SK-N-SH (cell line): Measurements from ENCODE around the gene SLC40A1. TPM values are rescaled to one million over a fixed set of nuclear protein-coding genes. Genes with fewer than 3 reads are reported as not detected.

Experiments used
- CTCF ChIA-PET: fragments of 300-600, 350-600 bp; formaldehyde crosslinking; extraction: SDS; loops from one replicate; lab custom pipeline; 2021; lab: Yijun Ruan, JAX
- POLR2A ChIA-PET: fragments of 350-600 bp; sonication (Branson Sonifier 250); formaldehyde crosslinking; extraction: SDS; loops from one replicate; lab custom pipeline; 2020; ENCODE audit warnings: antibody characterized with exemption, inconsistent platforms; lab: Yijun Ruan, JAX
- DNase-seq: peaks from one replicate; pipeline ENCODE4 v3.0.0; 2012
- H2AFZ ChIP-seq: fragments of 200-600 bp; sonication (generic); 2 replicates; pipeline ENCODE4 v1.8.1; 2016; ENCODE audit warnings: antibody characterized with exemption, mild to moderate bottlenecking, low read depth
- H3F3A ChIP-seq: fragments of 200-600 bp; sonication (generic); replicated peaks from 2 replicates; pipeline ENCODE3; 2016; ENCODE audit warnings: antibody characterized with exemption, mild to moderate bottlenecking; ENCODE audit not compliant: insufficient read depth
- H3K27ac ChIP-seq, 2 experiments: fragments of 200-500 bp in 1 of 2; fragments of 200-600 bp in 1 of 2; sonication (Bioruptor generic) in 1 of 2; sonication (generic), shearing (Covaris generic) in 1 of 2; 2 replicates each; pipeline versions ENCODE4 v1.5.1 to v1.6.1; 2014 to 2016; ENCODE audit warnings: low read depth in 2 of 2, inconsistent platforms in 1 of 2, low read length in 1 of 2, mild to moderate bottlenecking in 1 of 2, mixed read lengths in 1 of 2
- H3K27me3 ChIP-seq: fragments of 200-600 bp; sonication (generic), shearing (Covaris generic); 2 replicates; pipeline ENCODE4 v1.6.1; 2016; ENCODE audit warnings: mixed run types; ENCODE audit not compliant: insufficient read depth
- H3K36me3 ChIP-seq, 2 experiments: fragments of 200-500 bp in 1 of 2; fragments of 200-600 bp in 1 of 2; sonication (Bioruptor generic) in 1 of 2; sonication (generic) in 1 of 2; replicated peaks in 1 of 2; 2 replicates each; pipeline versions ENCODE3 to v1.5.1; 2014 to 2016; ENCODE audit warnings: low read length in 1 of 2, mild to moderate bottlenecking in 1 of 2; ENCODE audit not compliant: insufficient read depth in 2 of 2, control insufficient read depth in 1 of 2
- H3K4me1 ChIP-seq, 2 experiments: fragments of 200-500 bp in 1 of 2; fragments of 200-600 bp in 1 of 2; sonication (Bioruptor generic) in 1 of 2; sonication (generic), shearing (Covaris generic) in 1 of 2; 2 replicates each; pipeline versions ENCODE4 v1.5.1 to v1.6.1; 2014 to 2016; ENCODE audit warnings: low read depth in 1 of 2, low read length in 1 of 2, mixed run types in 1 of 2; ENCODE audit not compliant: insufficient read depth in 2 of 2, control insufficient read depth in 1 of 2
- H3K4me2 ChIP-seq: fragments of 200-600 bp; sonication (generic), shearing (Covaris generic); 2 replicates; pipeline ENCODE4 v1.6.1; 2017; ENCODE audit warnings: mixed run types
- H3K4me3 ChIP-seq, 2 experiments: fragments of 200-500 bp in 1 of 2; fragments of 200-600 bp in 1 of 2; sonication (Bioruptor generic) in 1 of 2; sonication (generic), shearing (Covaris generic) in 1 of 2; 2 replicates each; pipeline versions ENCODE4 v1.5.1 to v1.8.1; 2014 to 2016; ENCODE audit warnings: low read depth in 2 of 2, inconsistent platforms in 1 of 2, low read length in 1 of 2, mild to moderate bottlenecking in 1 of 2, mixed read lengths in 1 of 2, moderate library complexity in 1 of 2
- H3K79me2 ChIP-seq: fragments of 200-600 bp; sonication (generic); 2 replicates; pipeline ENCODE4 v1.8.1; 2017; ENCODE audit warnings: mild to moderate bottlenecking; ENCODE audit not compliant: insufficient read depth
- H3K9ac ChIP-seq: fragments of 200-600 bp; sonication (generic); 2 replicates; pipeline ENCODE4 v1.6.1; 2017; ENCODE audit warnings: mixed run types
- H3K9me2 ChIP-seq: fragments of 200-600 bp; sonication (generic); 2 replicates; pipeline ENCODE4 v1.6.1; 2017; ENCODE audit warnings: mixed run types
- H3K9me3 ChIP-seq: fragments of 200-600 bp; sonication (generic); 2 replicates; pipeline ENCODE4 v1.6.1; 2017; ENCODE audit warnings: mixed run types, mild to moderate bottlenecking, moderate library complexity
- H4K20me1 ChIP-seq: fragments of 200-600 bp; sonication (generic); 2 replicates; pipeline ENCODE4 v1.6.1; 2017; ENCODE audit warnings: mild to moderate bottlenecking, mixed run types; ENCODE audit not compliant: insufficient read depth
- FOSL2 ChIP-seq: IDR thresholded peaks from 2 replicates; pipeline ENCODE4 v1.4.0; 2012; ENCODE audit warnings: low read depth, mild to moderate bottlenecking, moderate library complexity, borderline replicate concordance
- FOXJ3 ChIP-seq: sonication (generic); formaldehyde crosslinking; IDR thresholded peaks from 2 replicates; pipeline ENCODE4 v1.5.1; 2020; ENCODE audit warnings: mild to moderate bottlenecking, missing genetic modification reagents
- FOXM1 ChIP-seq: IDR thresholded peaks from 2 replicates; pipeline ENCODE4 v1.4.0; 2012; ENCODE audit warnings: low read depth, mild to moderate bottlenecking
- IRF3 ChIP-seq: fragments of 150-350 bp; IDR thresholded peaks from 2 replicates; pipeline ENCODE4 v1.6.1; 2016; ENCODE audit warnings: mild to moderate bottlenecking, low read depth, low read length
- JUND ChIP-seq: IDR thresholded peaks from 2 replicates; pipeline ENCODE4 v1.4.0; 2012
- MAX ChIP-seq: IDR thresholded peaks from 2 replicates; pipeline ENCODE4 v1.4.0; 2012; ENCODE audit warnings: low read depth
- MEF2A ChIP-seq: IDR thresholded peaks from 2 replicates; pipeline ENCODE4 v1.4.0; 2012; ENCODE audit warnings: low read depth, borderline replicate concordance
- NRF1 ChIP-seq: IDR thresholded peaks from 2 replicates; pipeline ENCODE4 v1.6.1; 2012; ENCODE audit warnings: low read depth, mild to moderate bottlenecking, low read length
- RAD21 ChIP-seq: IDR thresholded peaks from 2 replicates; pipeline ENCODE4 v1.6.1; 2012; ENCODE audit warnings: mild to moderate bottlenecking, low read length
- RCOR1 ChIP-seq: fragments of 150-350 bp; IDR thresholded peaks from 2 replicates; pipeline ENCODE4 v1.6.1; 2017; ENCODE audit warnings: antibody characterized with exemption, low read length
- REST ChIP-seq: IDR thresholded peaks from 2 replicates; pipeline ENCODE4 v1.6.1; 2012; ENCODE audit warnings: mild to moderate bottlenecking, low read depth, low read length, moderate library complexity
- RXRA ChIP-seq: IDR thresholded peaks from 2 replicates; pipeline ENCODE4 v1.4.0; 2012; ENCODE audit warnings: low read depth, mild to moderate bottlenecking, borderline replicate concordance
- SIN3A ChIP-seq: IDR thresholded peaks from 2 replicates; pipeline ENCODE4 v1.6.1; 2012; ENCODE audit warnings: low read depth, mild to moderate bottlenecking, low read length, moderate library complexity, borderline replicate concordance
- TCF12 ChIP-seq: IDR thresholded peaks from 2 replicates; pipeline ENCODE4 v1.4.0; 2012
- USF1 ChIP-seq: IDR thresholded peaks from 2 replicates; pipeline ENCODE4 v1.4.0; 2012; ENCODE audit warnings: low read depth, borderline replicate concordance
- YY1 ChIP-seq: IDR thresholded peaks from 2 replicates; pipeline ENCODE4 v1.4.0; 2012; ENCODE audit warnings: low read depth, mild to moderate bottlenecking
- ZBTB33 ChIP-seq: IDR thresholded peaks from 2 replicates; pipeline ENCODE4 v1.4.0; 2012; ENCODE audit warnings: low read depth, borderline replicate concordance
- WGBS: methylation state at CpG from one replicate; pipeline ENCODE4 v1.1.6; 2017; ENCODE audit warnings: low lambda C conversion rate; 5-methylcytosine and 5-hydroxymethylcytosine counted together
- polyA plus RNA-seq, 3 experiments: library from polyadenylated mRNA; depleted of rRNA; stranded (reverse); fragments of >200 nt; gene quantifications; 2 replicates each; pipeline ENCODE4 v1.2.3, GENCODE V29; 2012

Gene SLC40A1
- polyA plus RNA-seq, 1 of the 3 experiments (the other 2 are of a cell fraction): 1.8 TPM

GRCh38 chr2:189610700-189611099 lies 30.1 kb upstream of the SLC40A1 start (continued):
- TF ChIP-seq SIN3A: no peak
- TF ChIP-seq MEF2A: no peak

GRCh38 chr2:189609853-189610252 lies 29.3 kb upstream of the SLC40A1 start:
- Histone ChIP-seq H3K4me3 (no peak overlapping the region), H3K79me2 (no peaks in the 10 kb centered on the region), H3K36me3 (no peaks in the 10 kb centered on the region), H3F3A (no peaks in the 10 kb centered on the region), H3K9ac (no peak overlapping the region), H4K20me1 (no peaks in the 10 kb centered on the region), H3K27ac (no peak overlapping the region), H2AFZ (no peak overlapping the region), H3K9me3 (no peaks in the 10 kb centered on the region), H3K4me2 (no peak overlapping the region), H3K4me1 (peaks cover 9 to 12% of the 10 kb centered on the region in 2 experiments; a peak in 3 of 4 replicates), H3K27me3 (no peaks in the 10 kb centered on the region), H3K9me2 (no peaks in the 10 kb centered on the region)
- WGBS: 100% methylated on average over 1 of the region's 1 CpG
- CTCF ChIA-PET: no interaction called here
- POLR2A ChIA-PET: no interaction called here
- no peak for DNase-seq
- no peak for TF ChIP-seq RXRA
- TF ChIP-seq FOSL2: no peak

GRCh38 chr2:189609423-189609816 lies 28.8 kb upstream of the SLC40A1 start:
- no peaks in the 10 kb centered on the region for H3K9me3 ChIP-seq
- H3K9ac ChIP-seq: no peak overlapping the region
- no peak for DNase-seq
- H3K36me3 ChIP-seq: no peaks in the 10 kb centered on the region
- no peaks in the 10 kb centered on the region for H3F3A ChIP-seq
- no peaks in the 10 kb centered on the region for H4K20me1 ChIP-seq
- H3K79me2 ChIP-seq: no peaks in the 10 kb centered on the region
- no peaks in the 10 kb centered on the region for H3K27me3 ChIP-seq
- CTCF ChIA-PET: no interaction called here
- H2AFZ ChIP-seq: peak overlapping the region; percentile 72; the same call in 1 of the 2 replicates
- no peak overlapping the region for H3K4me3 ChIP-seq
- TF ChIP-seq IRF3 (no peak), NRF1 (no peak), USF1 (no peak), JUND (no peak), FOXM1 (no peak), MAX (no peak), SIN3A (no peak), YY1 (no peak), RCOR1 (no peak), TCF12 (no peak), MEF2A (no peak), REST (no peak), ZBTB33 (no peak), RAD21 (no peak), FOXJ3 (CRISPR knock-in tag) (no peak)
- H3K4me1 ChIP-seq: peaks cover 9 to 12% of the 10 kb centered on the region in 2 experiments; a peak in 3 of 4 replicates
- POLR2A ChIA-PET: no interaction called here
- no peak overlapping the region for H3K27ac ChIP-seq
- 81% methylated on average over 4 of the region's 4 CpGs for WGBS
- no peaks in the 10 kb centered on the region for H3K9me2 ChIP-seq
- H3K4me2 ChIP-seq: no peak overlapping the region
